ENCODE results near the gene DGKG. TPM values are rescaled to one million over a fixed set of nuclear protein-coding genes. Genes with fewer than 3 reads are reported as not detected.

Gene DGKG
- total RNA-seq, 3 donors from 2014 or later = 0.59 to 2.3 (median 2.1) TPM

- Histone ChIP-seq H3K4me3 (no peak overlapping the region), H3K27me3 (no peaks in the 10 kb centered on the region), H3K36me3 (no peaks in the 10 kb centered on the region), H3K9me3 (no peaks in the 10 kb centered on the region), H3K4me1 (no peaks in the 10 kb centered on the region), H3K27ac (no peak overlapping the region)
- intact Hi-C loops (cut with DNase I; ENCODE audit: low total_unique reads) = loop anchor here (5.0 kb wide), 1 partner anchor 583 kb away; no protein-coding TSS in a partner anchor
- no peak for TF ChIP-seq POLR2AphosphoS5 (IDR thresholded peaks at IDR 0.05)
- no peak for TF ChIP-seq CTCF (IDR thresholded peaks at IDR 0.05)
- TF ChIP-seq POLR2A (IDR thresholded peaks at IDR 0.05) = no peak
- no peak for DNase-seq (ENCODE audit: low spot score in 2 of 2)
These were observed 42.1 kb downstream of the DGKG start for GRCh38 chr3:186319945-186320344.

GRCh38 chr3:186318135-186318534, 43.9 kb downstream of the DGKG start:
- DNase-seq (ENCODE audit: low spot score in 2 of 2) = no peak
- TF ChIP-seq CTCF (IDR thresholded peaks at IDR 0.05) (no peak), POLR2A (IDR thresholded peaks at IDR 0.05) (no peak), POLR2AphosphoS5 (IDR thresholded peaks at IDR 0.05) (no peak)
- H3K36me3 ChIP-seq = no peaks in the 10 kb centered on the region
- intact Hi-C loops (cut with DNase I; ENCODE audit: low total_unique reads) = no loop called here
- H3K4me1 ChIP-seq = no peaks in the 10 kb centered on the region
- no peak overlapping the region for H3K4me3 ChIP-seq
- no peak overlapping the region for H3K27ac ChIP-seq
- H3K27me3 ChIP-seq = no peaks in the 10 kb centered on the region
- H3K9me3 ChIP-seq = no peaks in the 10 kb centered on the region

- intact Hi-C loops (cut with DNase I; ENCODE audit: low total_unique reads) = no loop called here
- Histone ChIP-seq H3K27me3 (no peaks in the 10 kb centered on the region), H3K9me3 (no peaks in the 10 kb centered on the region), H3K36me3 (no peaks in the 10 kb centered on the region), H3K4me1 (no peaks in the 10 kb centered on the region), H3K4me3 (no peak overlapping the region), H3K27ac (no peak overlapping the region)
- no peak for TF ChIP-seq CTCF (IDR thresholded peaks at IDR 0.05)
- no peak for TF ChIP-seq POLR2A (IDR thresholded peaks at IDR 0.05)
- no peak for TF ChIP-seq POLR2AphosphoS5 (IDR thresholded peaks at IDR 0.05)
- no peak for DNase-seq (ENCODE audit: low spot score in 2 of 2)
These were observed 44.6 kb downstream of the DGKG start for GRCh38 chr3:186317478-186317877.

- Histone ChIP-seq H3K27me3 (no peaks in the 10 kb centered on the region), H3K9me3 (no peaks in the 10 kb centered on the region), H3K4me1 (no peaks in the 10 kb centered on the region), H3K27ac (no peak overlapping the region), H3K4me3 (no peak overlapping the region), H3K36me3 (no peaks in the 10 kb centered on the region)
- TF ChIP-seq POLR2A (IDR thresholded peaks at IDR 0.05) (no peak), POLR2AphosphoS5 (IDR thresholded peaks at IDR 0.05) (no peak), CTCF (IDR thresholded peaks at IDR 0.05) (no peak)
- intact Hi-C loops (cut with DNase I; ENCODE audit: low total_unique reads) = no loop called here
- no peak for DNase-seq (ENCODE audit: low spot score in 2 of 2)
These were observed 45.3 kb downstream of the DGKG start for GRCh38 chr3:186316666-186317260.

GRCh38 chr3:186315581-186316354, 46.3 kb downstream of the DGKG start:
- Histone ChIP-seq H3K9me3 (no peaks in the 10 kb centered on the region), H3K27me3 (no peaks in the 10 kb centered on the region), H3K27ac (no peak overlapping the region), H3K4me3 (no peak overlapping the region), H3K4me1 (no peaks in the 10 kb centered on the region), H3K36me3 (no peaks in the 10 kb centered on the region)
- intact Hi-C loops (cut with DNase I; ENCODE audit: low total_unique reads) = no loop called here
- TF ChIP-seq POLR2AphosphoS5 (IDR thresholded peaks at IDR 0.05) = no peak
- TF ChIP-seq POLR2A (IDR thresholded peaks at IDR 0.05) = no peak
- TF ChIP-seq CTCF (IDR thresholded peaks at IDR 0.05) = no peak
- DNase-seq (ENCODE audit: low spot score in 2 of 2) = no peak

Data from breast epithelium (tissue), 4 donors.